Neuronal stem cell (in vitro differentiated cells): ENCODE data around the gene RPP25L.
A peak's percentile ranks its signal among the peaks of the same experiment; 100 is the strongest.

Experiments used
- DNase-seq: peaks from one replicate; pipeline ENCODE4 v3.0.0-alpha.2; 2013; ENCODE audit warnings: low spot score
- H2AFZ ChIP-seq: one replicate; pipeline ENCODE4 v1.6.1; 2013; ENCODE audit warnings: mild to moderate bottlenecking, low read length, inconsistent platforms
- H2AK5ac ChIP-seq: 2 replicates; pipeline ENCODE4 v1.6.1; 2013; ENCODE audit warnings: low read depth, mild to moderate bottlenecking, inconsistent platforms, low read length, moderate library complexity, mixed read lengths
- H2BK120ac ChIP-seq: 2 replicates; pipeline ENCODE4 v1.6.1; 2013; ENCODE audit warnings: low read depth, mild to moderate bottlenecking, inconsistent platforms, low read length, moderate library complexity, mixed read lengths
- H2BK12ac ChIP-seq: one replicate; pipeline ENCODE4 v1.6.1; 2013; ENCODE audit warnings: low read length, inconsistent platforms
- H2BK15ac ChIP-seq: 2 replicates; pipeline ENCODE4 v1.6.1; 2013; ENCODE audit warnings: mild to moderate bottlenecking, low read length, inconsistent platforms, mixed read lengths
- H2BK5ac ChIP-seq: one replicate; pipeline ENCODE4 v1.6.1; 2013; ENCODE audit warnings: inconsistent platforms, mild to moderate bottlenecking, low read length, moderate library complexity
- H3K14ac ChIP-seq: one replicate; pipeline ENCODE4 v1.6.1; 2013; ENCODE audit warnings: low read length, inconsistent platforms
- H3K18ac ChIP-seq: 2 replicates; pipeline ENCODE4 v1.6.1; 2013; ENCODE audit warnings: low read length, inconsistent platforms
- H3K23ac ChIP-seq: 2 replicates; pipeline ENCODE4 v1.6.1; 2013; ENCODE audit warnings: low read depth, mild to moderate bottlenecking, mixed read lengths, low read length, inconsistent platforms; ENCODE audit not compliant: poor library complexity
- H3K27ac ChIP-seq: replicated peaks from 3 replicates; pipeline ENCODE4 v1.5.1; 2013; ENCODE audit warnings: low read length, inconsistent platforms
- H3K27me3 ChIP-seq, 3 experiments: 2 replicates each; pipeline ENCODE4 v1.6.1; 2013; ENCODE audit warnings: low read length in 3 of 3, mild to moderate bottlenecking in 2 of 3, inconsistent platforms in 1 of 3, low read depth in 1 of 3, mixed read lengths in 1 of 3, moderate library complexity in 1 of 3; ENCODE audit not compliant: control insufficient read depth in 3 of 3, insufficient read depth in 3 of 3
- H3K36me3 ChIP-seq, 2 donors: replicated peaks in 1 of 2; 2 replicates each; pipeline ENCODE4 v1.6.1; 2013; ENCODE audit warnings: low read length in 2 of 2; ENCODE audit not compliant: control insufficient read depth in 2 of 2, insufficient read depth in 2 of 2
- H3K4ac ChIP-seq: 2 replicates; pipeline ENCODE4 v1.6.1; 2013; ENCODE audit warnings: inconsistent platforms, mild to moderate bottlenecking, low read length, moderate library complexity
- H3K4me1 ChIP-seq, 2 donors: 1 replicate in 1 of 2; 2 replicates in 1 of 2; pipeline ENCODE4 v1.6.1; 2013; ENCODE audit warnings: low read length in 2 of 2, low read depth in 1 of 2; ENCODE audit not compliant: control insufficient read depth in 2 of 2, insufficient read depth in 1 of 2
- H3K4me2 ChIP-seq: one replicate; pipeline ENCODE4 v1.6.1; 2013; ENCODE audit warnings: mild to moderate bottlenecking, low read length, inconsistent platforms; ENCODE audit not compliant: insufficient read depth, poor library complexity, severe bottlenecking
- H3K4me3 ChIP-seq, 2 donors: 2 replicates each; pipeline ENCODE4 v1.5.1; 2013; ENCODE audit warnings: low read length in 2 of 2, mild to moderate bottlenecking in 2 of 2, inconsistent platforms in 1 of 2, moderate library complexity in 1 of 2
- H3K79me1 ChIP-seq: one replicate; pipeline ENCODE4 v1.6.1; 2013; ENCODE audit warnings: low read depth, mild to moderate bottlenecking, inconsistent platforms, low read length, moderate library complexity
- H3K9ac ChIP-seq: one replicate; pipeline ENCODE4 v1.6.1; 2013; ENCODE audit warnings: mild to moderate bottlenecking, low read depth, low read length, inconsistent platforms; ENCODE audit not compliant: poor library complexity
- H3K9me3 ChIP-seq, 2 donors: replicated peaks in 1 of 2; 2 replicates each; pipeline versions ENCODE3 to v1.6.1; 2013; ENCODE audit warnings: low read length in 2 of 2, mild to moderate bottlenecking in 2 of 2, inconsistent platforms in 1 of 2, low read depth in 1 of 2, mixed read lengths in 1 of 2, moderate library complexity in 1 of 2; ENCODE audit not compliant: control insufficient read depth in 2 of 2, insufficient read depth in 1 of 2
- H4K8ac ChIP-seq: one replicate; pipeline ENCODE4 v1.6.1; 2013; ENCODE audit warnings: low read depth, mild to moderate bottlenecking, inconsistent platforms, low read length, moderate library complexity
- H4K91ac ChIP-seq: one replicate; pipeline ENCODE4 v1.6.1; 2013; ENCODE audit warnings: low read length, low read depth, mild to moderate bottlenecking, inconsistent platforms; ENCODE audit not compliant: poor library complexity
- WGBS, 2 donors: extraction: QIAGEN DNeasy Blood & Tissue Kit; methylation state at CpG; one replicate each; pipeline ENCODE4 v1.1.7; 2013; ENCODE audit warnings: missing lambda C conversion rate in 2 of 2, mixed read lengths in 1 of 2; ENCODE audit not compliant: insufficient read length in 2 of 2, insufficient replicate concordance in 1 of 2; ENCODE audit errors: extremely low coverage in 2 of 2; 5-methylcytosine and 5-hydroxymethylcytosine counted together

The RPP25L gene

DNA sequence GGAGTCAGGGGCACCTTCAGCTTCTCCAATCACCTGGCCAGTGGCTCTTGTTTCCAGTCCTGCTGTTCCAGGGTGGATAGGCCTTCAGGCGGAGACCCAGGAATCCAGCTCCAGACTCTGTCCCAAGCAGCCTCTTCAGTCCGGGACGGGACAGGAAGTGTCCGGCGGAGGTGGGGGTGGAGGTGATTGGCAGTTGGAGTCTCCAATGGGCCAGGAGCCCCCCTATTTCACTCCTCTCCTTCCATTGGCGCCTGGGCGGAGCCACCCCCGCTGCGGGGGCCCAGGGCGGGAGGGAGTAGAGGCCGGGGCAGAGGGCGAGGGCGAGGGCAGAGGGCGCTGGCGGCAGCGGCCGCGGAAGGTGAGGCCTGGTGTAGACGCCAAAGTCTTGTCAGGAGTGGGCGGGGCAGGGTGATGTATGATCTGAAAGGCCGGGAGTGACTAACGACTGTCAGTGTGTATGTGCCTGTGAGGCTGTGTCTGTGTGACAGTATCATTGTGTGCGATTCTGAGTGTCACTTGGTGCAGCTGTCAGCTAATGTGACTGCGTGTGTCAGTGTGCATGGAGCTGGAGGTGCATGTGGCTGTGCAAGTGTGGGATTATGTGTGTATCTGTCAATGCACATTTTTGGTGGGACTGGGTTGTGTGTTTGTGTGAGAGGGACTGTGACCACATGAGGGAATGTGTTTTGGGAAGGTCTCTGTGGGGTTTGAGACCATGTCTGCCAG, 40.1 kb upstream of the RPP25L start, which contains the start of gene IL11RA:
Gene IL11RA, plus strand, starts transcription at position 310 of the 726 bp plus-strand sequence. CDS start 3,033 bp downstream, outside the sequence.
- H3K27ac ChIP-seq: peak within 1 kb of the TSS; percentile 65
- H3K4me1 ChIP-seq: peaks cover 38 to 40% of the 10 kb centered on the region in 2 donors
- peak within 1 kb of the TSS; percentile 81 for H3K9ac ChIP-seq

DNA sequence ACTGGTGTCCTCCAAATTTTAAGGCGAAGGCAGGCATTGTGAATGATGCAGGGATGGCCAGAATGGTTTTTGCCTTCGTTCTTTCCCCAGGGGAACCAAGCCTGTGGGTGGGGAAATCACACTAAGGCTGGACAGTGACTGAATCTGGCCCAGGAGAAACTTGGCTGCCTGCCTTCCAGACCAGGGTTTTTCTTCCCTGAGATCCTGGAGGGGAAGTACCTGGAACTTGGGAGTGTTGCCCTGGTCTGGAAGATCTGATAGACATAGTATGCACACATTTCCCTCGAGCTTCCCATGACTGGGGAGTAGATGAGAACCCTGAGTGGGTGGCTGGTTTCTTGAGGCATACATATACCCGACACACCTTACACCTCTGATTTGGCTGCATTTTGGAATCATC, 39.4 kb upstream of the RPP25L start:
- Histone ChIP-seq H3K4ac (no peak overlapping the region), H3K14ac (no peak overlapping the region), H2BK5ac (no peak overlapping the region), H4K91ac (no peak overlapping the region), H3K23ac (no peak overlapping the region), H4K8ac (no peak overlapping the region), H3K9me3 (no peaks in the 10 kb centered on the region), H3K9ac (no peak overlapping the region), H2BK120ac (no peak overlapping the region), H2AK5ac (no peak overlapping the region), H3K4me3 (peak overlapping the region; percentile 8 to 50), H2AFZ (peak overlapping the region; percentile 69), H3K4me2 (peak overlapping the region; percentile 47), H3K4me1 (peaks cover 38 to 40% of the 10 kb centered on the region in 2 donors), H3K27me3 (no peaks in the 10 kb centered on the region), H3K36me3 (peaks cover 19 to 23% of the 10 kb centered on the region in 2 donors), H3K18ac (no peak overlapping the region), H3K79me1 (peaks cover 1% of the 10 kb centered on the region), H2BK12ac (no peak overlapping the region), H3K27ac (peak overlapping the region; percentile 19), H2BK15ac (no peak overlapping the region)
- WGBS, 2 donors: no CpG with 5 or more reads among the region's 4 CpGs
- DNase-seq: no peak

More for the DNA sequence above, 40.1 kb upstream of the RPP25L start, which contains the start of gene IL11RA:
- Histone ChIP-seq H4K8ac (peak within 1 kb of the TSS; percentile 83), H3K4ac (no peak within 1 kb of the TSS), H3K4me2 (peak within 1 kb of the TSS; percentile 47), H3K4me3 (peak within 1 kb of the TSS; percentile 50 to 73), H3K18ac (peak within 1 kb of the TSS; percentile 84), H3K79me1 (peaks cover 1% of the 10 kb centered on the region), H2AFZ (peak within 1 kb of the TSS; percentile 69), H3K23ac (peak within 1 kb of the TSS; percentile 1), H2BK15ac (no peak within 1 kb of the TSS), H3K9me3 (no peaks in the 10 kb centered on the region), H3K27me3 (no peaks in the 10 kb centered on the region), H2BK12ac (peak within 1 kb of the TSS; percentile 77), H3K36me3 (peaks cover 19 to 23% of the 10 kb centered on the region in 2 donors), H2BK5ac (peak within 1 kb of the TSS; percentile 46), H4K91ac (peak within 1 kb of the TSS; percentile 94), H3K14ac (peak within 1 kb of the TSS; percentile 39), H2AK5ac (peak within 1 kb of the TSS; percentile 31), H2BK120ac (no peak within 1 kb of the TSS)
- DNase-seq: peak; percentile 88
- no CpG with 5 or more reads among the region's 24 CpGs for WGBS, 2 donors

DNA sequence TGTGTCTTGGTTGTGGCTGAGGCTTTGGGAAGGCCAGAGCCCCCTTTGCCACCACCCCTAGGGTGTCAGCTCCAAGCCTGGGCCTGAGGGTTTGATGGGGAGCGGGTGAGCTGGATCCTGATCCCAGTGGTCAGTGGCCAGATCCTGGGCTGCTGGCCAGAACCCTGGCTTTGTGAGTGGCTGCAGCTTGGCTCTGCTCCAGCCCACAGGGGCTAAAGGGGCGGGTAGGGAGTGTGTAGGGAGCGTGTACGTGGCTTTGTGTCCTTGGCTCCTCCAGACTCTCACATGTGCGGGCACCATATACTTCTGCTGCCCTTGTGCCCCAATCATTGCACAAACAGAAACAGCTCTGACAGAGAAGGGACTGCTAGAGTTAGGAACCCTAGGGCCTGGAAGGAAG, 38.9 kb upstream of the RPP25L start:
- Histone ChIP-seq H4K8ac (no peak overlapping the region), H2AK5ac (no peak overlapping the region), H3K14ac (no peak overlapping the region), H3K18ac (no peak overlapping the region), H3K36me3 (peaks cover 19 to 23% of the 10 kb centered on the region in 2 donors), H2BK15ac (no peak overlapping the region), H2BK5ac (peak overlapping the region; percentile 46), H3K27me3 (no peaks in the 10 kb centered on the region), H4K91ac (no peak overlapping the region), H3K23ac (no peak overlapping the region), H2BK120ac (no peak overlapping the region), H3K4me3 (peak overlapping the region in 1 of 2 donors; percentile 50), H3K4me2 (no peak overlapping the region), H3K4ac (no peak overlapping the region), H3K9me3 (peaks cover 0 to 2% of the 10 kb centered on the region in 2 donors), H2AFZ (no peak overlapping the region), H3K4me1 (peaks cover 42 to 44% of the 10 kb centered on the region in 2 donors), H3K27ac (no peak overlapping the region), H3K79me1 (peaks cover 1% of the 10 kb centered on the region), H3K9ac (no peak overlapping the region), H2BK12ac (no peak overlapping the region)
- WGBS, 2 donors: no CpG with 5 or more reads among the region's 5 CpGs
- no peak for DNase-seq

DNA sequence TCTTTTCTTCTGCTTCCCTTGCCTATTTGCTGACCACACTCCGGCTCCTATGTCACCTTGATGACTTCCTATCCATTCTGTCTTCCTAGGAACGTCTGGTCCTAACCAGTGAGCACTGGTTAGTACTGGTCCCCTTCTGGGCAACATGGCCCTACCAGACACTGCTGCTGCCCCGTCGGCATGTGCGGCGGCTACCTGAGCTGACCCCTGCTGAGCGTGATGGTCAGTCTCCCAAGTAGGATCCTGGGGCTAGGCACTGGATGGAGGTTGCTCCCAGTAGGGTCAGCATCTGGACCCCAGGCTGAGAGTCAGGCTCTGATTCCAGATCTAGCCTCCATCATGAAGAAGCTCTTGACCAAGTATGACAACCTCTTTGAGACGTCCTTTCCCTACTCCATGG, 36.8 kb upstream of the RPP25L start:
- Histone ChIP-seq H3K36me3 (peaks cover 19 to 23% of the 10 kb centered on the region in 2 donors), H3K4me1 (peaks cover 38 to 40% of the 10 kb centered on the region in 2 donors), H2BK120ac (no peak overlapping the region), H3K4ac (no peak overlapping the region), H3K27ac (no peak overlapping the region), H2AFZ (no peak overlapping the region), H3K23ac (no peak overlapping the region), H3K14ac (no peak overlapping the region), H3K9ac (no peak overlapping the region), H3K27me3 (no peaks in the 10 kb centered on the region), H3K4me3 (no peak overlapping the region), H4K8ac (no peak overlapping the region), H4K91ac (no peak overlapping the region), H3K79me1 (peaks cover 1% of the 10 kb centered on the region), H2AK5ac (no peak overlapping the region), H3K4me2 (no peak overlapping the region), H2BK12ac (no peak overlapping the region), H2BK15ac (no peak overlapping the region), H3K18ac (no peak overlapping the region), H2BK5ac (no peak overlapping the region), H3K9me3 (peaks cover 0 to 2% of the 10 kb centered on the region in 2 donors)
- no peak for DNase-seq
- WGBS, 2 donors: no CpG with 5 or more reads among the region's 8 CpGs
